Hematopoietic multipotent progenitor cell treated with erythropoietin and hydrocortisone succinate and interleukin-3 and kit ligand, for 17 days (in vitro differentiated cells): ENCODE measurements around the gene WT1.

Experiments
- DNase-seq: peaks from one replicate; pipeline ENCODE4 v3.0.0-alpha.2; 2015; ENCODE audit warnings: low spot score

The WT1 gene

GRCh38 chr11:32438346-32438865 lies 3.1 kb upstream of the WT1 start:
- no peak for DNase-seq

GRCh38 chr11:32437495-32438345 lies 2.4 kb upstream of the WT1 start:
- DNase-seq: no peak

GRCh38 chr11:32436751-32437494 lies 1.6 kb upstream of the WT1 start:
- DNase-seq: no peak

GRCh38 chr11:32435942-32436750 lies 807 bp upstream of the WT1 start:
- DNase-seq: no peak

GRCh38 chr11:32435152-32435480 lies 223 bp downstream of the WT1 start:
- no peak for DNase-seq

GRCh38 chr11:32434356-32435151 lies 785 bp downstream of the WT1 start:
- DNase-seq: no peak

- DNase-seq: no peak
Observed at GRCh38 chr11:32433914-32434355, 1.4 kb downstream of the WT1 start.

- DNase-seq: no peak
Observed at GRCh38 chr11:32433101-32433913, 2.0 kb downstream of the WT1 start.

GRCh38 chr11:32432565-32432964 lies 2.8 kb downstream of the WT1 start:
- DNase-seq: no peak

- DNase-seq: no peak
Observed at GRCh38 chr11:32430568-32431381, 4.6 kb downstream of the WT1 start.

- DNase-seq: no peak
Observed at GRCh38 chr11:32429477-32429876, 5.9 kb downstream of the WT1 start.

GRCh38 chr11:32428665-32429303 lies 6.6 kb downstream of the WT1 start:
- DNase-seq: no peak

GRCh38 chr11:32427935-32428664 lies 7.2 kb downstream of the WT1 start:
- DNase-seq: no peak

GRCh38 chr11:32427616-32427934 lies 7.8 kb downstream of the WT1 start:
- no peak for DNase-seq

GRCh38 chr11:32426819-32427615 lies 8.3 kb downstream of the WT1 start:
- DNase-seq: no peak

- DNase-seq: no peak
Observed at GRCh38 chr11:32426192-32426591, 9.1 kb downstream of the WT1 start.

- no peak for DNase-seq
Observed at GRCh38 chr11:32425761-32426160, 9.6 kb downstream of the WT1 start.

- no peak for DNase-seq
Observed at GRCh38 chr11:32422545-32422944, 12.8 kb downstream of the WT1 start.
